Measurements from ENCODE around the gene GET3. TPM values are rescaled to one million over a fixed set of nuclear protein-coding genes. Genes with fewer than 3 reads are reported as not detected.

The GET3 gene
- total RNA-seq, 1 experiment from 2014 or later = 69.9 TPM

DNA sequence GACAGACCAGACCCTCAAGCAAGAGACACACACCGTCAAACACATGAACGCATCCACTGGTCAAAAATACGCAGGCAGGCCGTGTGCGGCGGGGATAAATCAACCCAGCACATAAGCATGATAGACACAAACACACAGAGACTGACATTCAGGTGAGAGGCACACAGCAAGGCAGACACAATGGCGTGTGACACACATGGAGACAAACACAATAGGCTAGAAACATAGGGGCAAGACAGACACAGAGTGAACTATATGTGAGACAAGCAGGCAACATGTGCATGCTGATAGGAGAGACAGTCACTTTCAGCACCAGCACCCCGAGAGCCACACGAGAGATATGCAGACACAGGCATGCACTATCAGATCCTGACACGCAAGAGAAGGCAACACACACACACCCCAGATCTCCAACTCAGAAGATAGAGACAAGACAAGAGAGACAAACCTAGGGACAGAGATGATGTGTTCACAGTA lies 47.1 kb downstream of the GET3 start:
- no peaks in the 10 kb centered on the region for H3K9me3 ChIP-seq (ENCODE audit: control insufficient read depth, insufficient read depth, low read depth, low read length)
- DNase-seq (ENCODE audit: low read depth, low spot score) (no peak), ATAC-seq (no peak)
- peaks cover 54% of the 10 kb centered on the region for H3K4me1 ChIP-seq (ENCODE audit: control insufficient read depth, insufficient read depth, low read length)
- no peaks in the 10 kb centered on the region for H3K36me3 ChIP-seq (ENCODE audit: control insufficient read depth, insufficient read depth, low read length)
- intact Hi-C loops (cut with micrococcal nuclease; ENCODE audit: unreplicated experiment) (no loop called here), in situ Hi-C loops (cut with HindIII; ENCODE audit: low pct_unique_long_range_greater_than_20kb, low sequenced_read_pairs) (no loop called here)
- CTCF ChIA-PET = no interaction called here
- no peaks in the 10 kb centered on the region for H3K27me3 ChIP-seq (ENCODE audit: control insufficient read depth, insufficient read depth, low read length)
- BruUV-seq (replicated peaks) = no TSS peak
- H3K27ac ChIP-seq (ENCODE audit: low read length) = peak overlapping the region; percentile 12
- no peak overlapping the region for H3K4me3 ChIP-seq (ENCODE audit: low read depth in 2 of 2, low read length in 2 of 2)
- TF ChIP-seq, protein P1, sequence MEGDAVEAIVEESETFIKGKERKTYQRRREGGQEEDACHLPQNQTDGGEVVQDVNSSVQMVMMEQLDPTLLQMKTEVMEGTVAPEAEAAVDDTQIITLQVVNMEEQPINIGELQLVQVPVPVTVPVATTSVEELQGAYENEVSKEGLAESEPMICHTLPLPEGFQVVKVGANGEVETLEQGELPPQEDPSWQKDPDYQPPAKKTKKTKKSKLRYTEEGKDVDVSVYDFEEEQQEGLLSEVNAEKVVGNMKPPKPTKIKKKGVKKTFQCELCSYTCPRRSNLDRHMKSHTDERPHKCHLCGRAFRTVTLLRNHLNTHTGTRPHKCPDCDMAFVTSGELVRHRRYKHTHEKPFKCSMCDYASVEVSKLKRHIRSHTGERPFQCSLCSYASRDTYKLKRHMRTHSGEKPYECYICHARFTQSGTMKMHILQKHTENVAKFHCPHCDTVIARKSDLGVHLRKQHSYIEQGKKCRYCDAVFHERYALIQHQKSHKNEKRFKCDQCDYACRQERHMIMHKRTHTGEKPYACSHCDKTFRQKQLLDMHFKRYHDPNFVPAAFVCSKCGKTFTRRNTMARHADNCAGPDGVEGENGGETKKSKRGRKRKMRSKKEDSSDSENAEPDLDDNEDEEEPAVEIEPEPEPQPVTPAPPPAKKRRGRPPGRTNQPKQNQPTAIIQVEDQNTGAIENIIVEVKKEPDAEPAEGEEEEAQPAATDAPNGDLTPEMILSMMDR (IDR thresholded peaks at IDR 0.05) = no peak
- TF ChIP-seq SIN3A (IDR thresholded peaks at IDR 0.05; ENCODE audit: borderline replicate concordance, insufficient read depth, low read depth, low read length) = no peak
- TF ChIP-seq TCF7L2 (IDR thresholded peaks at IDR 0.05; ENCODE audit: low read depth, low read length) = no peak
- TF ChIP-seq POLR2AphosphoS5 (IDR thresholded peaks at IDR 0.05; ENCODE audit: low read depth, low read length) = no peak
- POLR2A ChIA-PET = no interaction called here

DNA sequence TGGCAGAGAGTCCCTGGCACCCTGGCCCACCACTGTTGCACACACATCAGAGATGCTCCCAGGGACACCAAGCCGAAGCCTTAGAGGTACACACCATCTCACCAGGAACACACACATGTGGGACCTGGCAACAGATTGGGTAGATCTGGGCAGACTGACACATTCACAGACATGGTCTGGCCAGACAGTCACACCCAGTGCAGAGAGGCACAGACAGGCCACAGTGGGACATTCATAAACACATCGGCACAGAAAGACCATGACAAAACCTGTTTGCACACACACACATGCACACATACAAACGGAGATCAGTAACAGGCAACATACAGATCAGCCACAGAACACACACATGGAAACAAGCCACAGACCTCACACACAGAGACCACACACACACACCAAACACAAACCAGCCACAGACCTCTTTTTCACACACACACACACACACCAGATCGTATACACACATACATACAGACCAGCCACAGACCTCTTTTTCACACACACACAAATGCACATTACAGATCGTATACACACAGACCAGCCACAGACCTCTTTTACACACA lies 47.7 kb downstream of the GET3 start:
- in situ Hi-C loops (cut with HindIII; ENCODE audit: low pct_unique_long_range_greater_than_20kb, low sequenced_read_pairs) = no loop called here
- ATAC-seq (no peak), DNase-seq (ENCODE audit: low read depth, low spot score) (no peak)
- no peaks in the 10 kb centered on the region for H3K27me3 ChIP-seq (ENCODE audit: control insufficient read depth, insufficient read depth, low read length)
- H3K27ac ChIP-seq (ENCODE audit: low read length) = peak overlapping the region; percentile 99
- no peaks in the 10 kb centered on the region for H3K36me3 ChIP-seq (ENCODE audit: control insufficient read depth, insufficient read depth, low read length)
- CTCF ChIA-PET = no interaction called here
- POLR2A ChIA-PET = interaction anchor here (0.6 kb wide), 1 partner anchor 9 kb away, joined by 11 read pairs; no protein-coding TSS in a partner anchor
- peaks cover 53% of the 10 kb centered on the region for H3K4me1 ChIP-seq (ENCODE audit: control insufficient read depth, insufficient read depth, low read length)
- TF ChIP-seq POLR2AphosphoS5 (IDR thresholded peaks at IDR 0.05; ENCODE audit: low read depth, low read length) (no peak), TCF7L2 (IDR thresholded peaks at IDR 0.05; ENCODE audit: low read depth, low read length) (no peak), SIN3A (IDR thresholded peaks at IDR 0.05; ENCODE audit: borderline replicate concordance, insufficient read depth, low read depth, low read length) (no peak)
- TF ChIP-seq, protein P1 (IDR thresholded peaks at IDR 0.05) = no peak
- TF ChIP-seq, protein P2, sequence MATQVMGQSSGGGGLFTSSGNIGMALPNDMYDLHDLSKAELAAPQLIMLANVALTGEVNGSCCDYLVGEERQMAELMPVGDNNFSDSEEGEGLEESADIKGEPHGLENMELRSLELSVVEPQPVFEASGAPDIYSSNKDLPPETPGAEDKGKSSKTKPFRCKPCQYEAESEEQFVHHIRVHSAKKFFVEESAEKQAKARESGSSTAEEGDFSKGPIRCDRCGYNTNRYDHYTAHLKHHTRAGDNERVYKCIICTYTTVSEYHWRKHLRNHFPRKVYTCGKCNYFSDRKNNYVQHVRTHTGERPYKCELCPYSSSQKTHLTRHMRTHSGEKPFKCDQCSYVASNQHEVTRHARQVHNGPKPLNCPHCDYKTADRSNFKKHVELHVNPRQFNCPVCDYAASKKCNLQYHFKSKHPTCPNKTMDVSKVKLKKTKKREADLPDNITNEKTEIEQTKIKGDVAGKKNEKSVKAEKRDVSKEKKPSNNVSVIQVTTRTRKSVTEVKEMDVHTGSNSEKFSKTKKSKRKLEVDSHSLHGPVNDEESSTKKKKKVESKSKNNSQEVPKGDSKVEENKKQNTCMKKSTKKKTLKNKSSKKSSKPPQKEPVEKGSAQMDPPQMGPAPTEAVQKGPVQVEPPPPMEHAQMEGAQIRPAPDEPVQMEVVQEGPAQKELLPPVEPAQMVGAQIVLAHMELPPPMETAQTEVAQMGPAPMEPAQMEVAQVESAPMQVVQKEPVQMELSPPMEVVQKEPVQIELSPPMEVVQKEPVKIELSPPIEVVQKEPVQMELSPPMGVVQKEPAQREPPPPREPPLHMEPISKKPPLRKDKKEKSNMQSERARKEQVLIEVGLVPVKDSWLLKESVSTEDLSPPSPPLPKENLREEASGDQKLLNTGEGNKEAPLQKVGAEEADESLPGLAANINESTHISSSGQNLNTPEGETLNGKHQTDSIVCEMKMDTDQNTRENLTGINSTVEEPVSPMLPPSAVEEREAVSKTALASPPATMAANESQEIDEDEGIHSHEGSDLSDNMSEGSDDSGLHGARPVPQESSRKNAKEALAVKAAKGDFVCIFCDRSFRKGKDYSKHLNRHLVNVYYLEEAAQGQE (IDR thresholded peaks at IDR 0.05; ENCODE audit: insufficient read depth in 1 of 2, low read depth in 2 of 2, low read length in 1 of 2) = no peak
- no peak overlapping the region for H3K4me3 ChIP-seq (ENCODE audit: low read depth in 2 of 2, low read length in 2 of 2)
- intact Hi-C loops (cut with micrococcal nuclease; ENCODE audit: unreplicated experiment) = no loop called here
- H3K9me3 ChIP-seq (ENCODE audit: control insufficient read depth, insufficient read depth, low read depth, low read length) = no peaks in the 10 kb centered on the region
- BruUV-seq (replicated peaks) = no TSS peak

Measured in Panc1 (cell line).